Activated T-helper 2 cell treated with anti-CD3 and anti-CD28 coated beads, Interferon-gamma antibody, Interleukin-2, Interleukin-4, amounts not matched to agents 10 μg/mL and 5 μg/mL and 100 μg/mL, durations not matched to agents 14 hours and 24 hours and 36 hours (primary cell): ENCODE measurements around the gene TMEM150B. TPM values are rescaled to one million over a fixed set of nuclear protein-coding genes. Genes with fewer than 3 reads are reported as not detected.

Experiments used
- DNase-seq: peaks from one replicate; pipeline ENCODE4 v3.0.0; 2021; ENCODE audit warnings: low spot score
- H3K27ac Mint-ChIP-seq: one replicate; pipeline ENCODE4 v1.8.0; 2021; ENCODE audit warnings: mixed read lengths
- H3K27me3 Mint-ChIP-seq: one replicate; pipeline ENCODE4 v1.8.0; 2021; ENCODE audit warnings: low read depth, mixed read lengths
- H3K36me3 Mint-ChIP-seq: one replicate; pipeline ENCODE4 v1.8.0; 2021; ENCODE audit warnings: low read depth, mixed read lengths
- H3K4me1 Mint-ChIP-seq: one replicate; pipeline ENCODE4 v1.8.0; 2021; ENCODE audit warnings: low read depth, mixed read lengths
- H3K4me3 Mint-ChIP-seq: one replicate; pipeline ENCODE4 v1.8.0; 2021; ENCODE audit warnings: low read depth, mild to moderate bottlenecking, moderate library complexity, mixed read lengths
- H3K9me3 Mint-ChIP-seq: one replicate; pipeline ENCODE4 v1.8.0; 2021; ENCODE audit warnings: mixed read lengths
- intact Hi-C: fragments of 100-400 bp; cut with micrococcal nuclease; formaldehyde crosslinking; loops from one replicate; pipeline ENCODE4 v1.15.1; 2023
- total RNA-seq: library from RNA; stranded (reverse); gene quantifications from 2 replicates; pipeline ENCODE4 v1.2.3, GENCODE V29; 2022

Gene TMEM150B
- total RNA-seq, 1 donor from 2014 or later, result 0.46 TPM

- Mint-ChIP-seq H3K27ac (no peak within 1 kb of the TSS), H3K4me1 (no peaks in the 10 kb centered on the region), H3K4me3 (no peak within 1 kb of the TSS), H3K9me3 (no peaks in the 10 kb centered on the region), H3K27me3 (peaks cover 7% of the 10 kb centered on the region), H3K36me3 (no peaks in the 10 kb centered on the region)
- no peak for DNase-seq
- intact Hi-C loops, result no loop called here
These were observed 38.0 kb upstream of the TMEM150B start, which contains the start of gene GARIN5B for GRCh38 chr19:55362990-55363716. Gene GARIN5B (minus strand): TSS chr19:55363260. CDS start chr19:55363066, 194 bp downstream.

GRCh38 chr19:55362174-55362989 is 37.2 kb upstream of the TMEM150B start:
- Mint-ChIP-seq H3K27ac (no peak overlapping the region), H3K27me3 (peaks cover 5% of the 10 kb centered on the region), H3K4me1 (no peaks in the 10 kb centered on the region), H3K9me3 (no peaks in the 10 kb centered on the region), H3K36me3 (no peaks in the 10 kb centered on the region), H3K4me3 (no peak overlapping the region)
- no peak for DNase-seq
- intact Hi-C loops, result no loop called here

GRCh38 chr19:55360902-55361301 is 35.8 kb upstream of the TMEM150B start:
- Mint-ChIP-seq H3K4me1 (no peaks in the 10 kb centered on the region), H3K4me3 (no peak overlapping the region), H3K36me3 (no peaks in the 10 kb centered on the region), H3K27me3 (peaks cover 10% of the 10 kb centered on the region), H3K9me3 (no peaks in the 10 kb centered on the region), H3K27ac (no peak overlapping the region)
- intact Hi-C loops, result no loop called here
- DNase-seq, result no peak

- no peaks in the 10 kb centered on the region for H3K36me3 Mint-ChIP-seq
- intact Hi-C loops, result no loop called here
- no peak overlapping the region for H3K27ac Mint-ChIP-seq
- peaks cover 18% of the 10 kb centered on the region for H3K27me3 Mint-ChIP-seq
- H3K9me3 Mint-ChIP-seq, result no peaks in the 10 kb centered on the region
- no peaks in the 10 kb centered on the region for H3K4me1 Mint-ChIP-seq
- no peak for DNase-seq
- no peak overlapping the region for H3K4me3 Mint-ChIP-seq
These were observed 34.1 kb upstream of the TMEM150B start for GRCh38 chr19:55358943-55359908.

DNA sequence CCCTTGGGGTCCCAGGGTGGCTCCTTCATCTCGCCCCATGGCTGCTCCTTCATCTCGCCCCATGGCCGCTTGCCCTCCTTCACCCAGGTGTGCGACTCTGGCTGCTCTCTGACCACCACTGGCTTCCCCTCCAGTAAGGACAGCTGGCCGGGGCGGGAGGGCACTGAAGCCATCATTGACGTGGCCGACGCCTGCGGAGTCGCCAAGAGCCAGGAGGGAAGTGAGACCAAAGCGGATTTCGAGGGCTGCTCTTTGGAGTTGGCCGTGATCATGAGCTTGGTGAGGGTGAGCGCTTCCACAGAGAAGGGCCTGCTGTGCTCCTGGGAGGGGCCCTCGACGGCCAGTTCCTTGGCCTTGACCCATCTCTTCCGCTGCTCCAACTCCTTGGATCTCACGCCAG is 33.4 kb upstream of the TMEM150B start:
- Mint-ChIP-seq H3K27me3 (peaks cover 22% of the 10 kb centered on the region), H3K4me3 (no peak overlapping the region), H3K36me3 (no peaks in the 10 kb centered on the region), H3K27ac (no peak overlapping the region), H3K4me1 (no peaks in the 10 kb centered on the region), H3K9me3 (no peaks in the 10 kb centered on the region)
- intact Hi-C loops, result no loop called here
- DNase-seq, result no peak

GRCh38 chr19:55355213-55355821 is 30.2 kb upstream of the TMEM150B start:
- intact Hi-C loops, result no loop called here
- Mint-ChIP-seq H3K4me1 (no peaks in the 10 kb centered on the region), H3K9me3 (no peaks in the 10 kb centered on the region), H3K27ac (no peak overlapping the region), H3K4me3 (no peak overlapping the region), H3K27me3 (peaks cover 46% of the 10 kb centered on the region), H3K36me3 (no peaks in the 10 kb centered on the region)
- no peak for DNase-seq

GRCh38 chr19:55354698-55355212 is 29.6 kb upstream of the TMEM150B start, which contains the start of gene COX6B2:
Gene COX6B2 (minus strand): TSS chr19:55354719. CDS start chr19:55354521, 198 bp downstream.
- no peaks in the 10 kb centered on the region for H3K36me3 Mint-ChIP-seq
- no peak within 1 kb of the TSS for H3K27ac Mint-ChIP-seq
- peak within 1 kb of the TSS; percentile 64 for H3K4me3 Mint-ChIP-seq
- H3K4me1 Mint-ChIP-seq, result no peaks in the 10 kb centered on the region
- no peak for DNase-seq
- no peaks in the 10 kb centered on the region for H3K9me3 Mint-ChIP-seq
- intact Hi-C loops, result no loop called here
- H3K27me3 Mint-ChIP-seq, result peaks cover 46% of the 10 kb centered on the region

DNA sequence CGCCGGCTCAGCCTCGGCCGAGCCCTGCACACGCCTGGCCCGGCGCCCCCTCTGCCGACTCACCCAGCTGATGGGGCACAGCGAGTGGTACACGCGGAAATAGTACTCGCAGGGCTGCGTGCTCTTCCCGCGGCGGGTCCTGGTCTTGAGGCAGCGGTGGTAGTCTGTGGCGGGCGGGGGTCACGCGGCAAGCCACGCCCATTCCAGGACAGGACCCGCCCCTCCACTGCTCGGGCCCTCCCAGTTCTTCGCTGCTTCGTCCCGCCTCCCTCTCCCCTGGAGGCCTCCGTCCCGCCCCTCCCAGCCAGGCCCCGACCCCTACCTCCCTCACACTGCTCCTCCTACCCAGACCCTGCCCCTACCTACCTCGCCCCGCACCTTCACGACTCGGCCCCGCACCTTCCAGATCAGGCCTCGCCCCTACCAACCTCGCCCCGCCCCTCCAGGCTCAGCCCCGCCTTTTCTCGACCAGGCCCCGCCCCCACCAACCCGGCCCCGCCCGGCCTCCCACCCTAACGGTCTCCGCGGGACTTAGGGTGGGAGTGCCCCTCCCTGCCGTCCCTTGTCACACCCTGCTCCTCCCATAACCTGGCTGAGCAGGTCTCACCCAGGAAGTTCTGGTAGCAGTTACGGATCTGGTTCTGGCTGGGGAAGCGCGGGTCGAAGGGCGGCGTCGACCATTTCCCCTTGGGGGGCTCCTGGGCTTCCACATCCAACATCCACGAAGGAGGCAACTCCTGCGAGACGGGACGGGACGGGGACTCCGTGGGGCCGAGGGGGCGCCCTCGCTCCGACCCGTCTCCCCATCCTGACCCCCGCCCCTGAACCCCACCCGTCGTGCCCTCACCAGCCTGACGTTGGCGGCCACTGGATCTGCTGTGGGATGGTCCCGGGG is 28.9 kb upstream of the TMEM150B start:
- H3K27me3 Mint-ChIP-seq, result peaks cover 46% of the 10 kb centered on the region
- DNase-seq, result peak; percentile 31
- intact Hi-C loops, result no loop called here
- no peak overlapping the region for H3K27ac Mint-ChIP-seq
- no peaks in the 10 kb centered on the region for H3K4me1 Mint-ChIP-seq
- H3K36me3 Mint-ChIP-seq, result no peaks in the 10 kb centered on the region
- peak overlapping the region; percentile 64 for H3K4me3 Mint-ChIP-seq
- H3K9me3 Mint-ChIP-seq, result no peaks in the 10 kb centered on the region

DNA sequence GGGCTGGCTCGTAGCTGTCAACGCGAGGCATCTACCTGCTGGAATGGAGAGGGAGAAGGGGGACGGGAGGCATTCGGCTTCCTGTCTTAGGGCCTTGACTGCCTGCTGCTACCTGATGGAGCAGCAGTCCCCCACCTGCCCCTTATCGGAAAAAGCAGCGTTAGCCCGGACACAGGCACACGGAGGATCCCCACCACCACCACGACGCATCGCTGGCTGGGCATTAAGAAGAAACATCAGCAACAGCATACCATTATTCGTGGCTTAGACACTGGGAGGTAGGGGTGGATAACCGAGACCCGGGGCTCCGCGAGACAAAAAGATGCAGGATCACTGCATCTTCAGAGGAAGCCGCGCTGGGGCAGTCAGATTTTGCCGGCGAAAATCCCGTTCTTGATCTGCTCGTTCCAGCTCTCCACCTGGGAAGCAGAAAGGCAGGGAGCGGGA is 28.2 kb upstream of the TMEM150B start:
- intact Hi-C loops, result no loop called here

DNA sequence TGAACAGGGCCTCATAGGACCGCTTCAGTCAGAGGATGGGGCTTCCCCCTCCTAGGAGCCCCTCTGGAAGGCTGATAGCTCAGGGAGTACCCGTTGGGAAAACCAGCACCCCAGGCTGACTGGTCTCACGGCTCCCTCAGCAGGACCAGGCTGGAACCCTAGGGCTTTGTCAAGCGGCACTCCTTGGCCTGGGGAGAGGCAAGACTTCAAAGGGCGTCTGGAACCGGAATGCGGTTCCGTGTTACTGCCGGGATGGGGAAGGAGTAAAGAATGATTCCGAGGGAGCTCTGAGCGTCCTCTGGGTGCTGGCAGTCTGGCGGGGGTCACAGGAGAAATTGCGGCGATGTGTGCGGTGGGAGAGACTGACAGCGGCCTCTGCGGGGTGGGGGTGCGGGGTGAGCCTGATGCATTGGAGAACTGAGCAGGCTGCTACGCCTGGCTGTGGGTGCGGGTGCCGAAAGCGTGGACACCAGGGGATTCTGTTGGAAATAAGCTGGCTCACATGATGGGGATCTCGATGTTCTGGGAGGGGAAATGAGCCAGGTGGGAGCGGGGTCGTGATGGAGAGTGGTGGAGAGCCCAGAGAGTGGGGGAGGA is 27.5 kb upstream of the TMEM150B start:
- Mint-ChIP-seq H3K27ac (no peak overlapping the region), H3K27me3 (peaks cover 46% of the 10 kb centered on the region), H3K4me1 (no peaks in the 10 kb centered on the region), H3K9me3 (no peaks in the 10 kb centered on the region), H3K4me3 (peak overlapping the region; percentile 15), H3K36me3 (peaks cover 3% of the 10 kb centered on the region)
- intact Hi-C loops, result no loop called here
- no peak for DNase-seq

More for the DNA sequence above, 28.2 kb upstream of the TMEM150B start:
- Mint-ChIP-seq H3K36me3 (no peaks in the 10 kb centered on the region), H3K9me3 (no peaks in the 10 kb centered on the region), H3K27me3 (peaks cover 46% of the 10 kb centered on the region), H3K4me3 (peak overlapping the region; percentile 64), H3K4me1 (no peaks in the 10 kb centered on the region), H3K27ac (no peak overlapping the region)
- no peak for DNase-seq

DNA sequence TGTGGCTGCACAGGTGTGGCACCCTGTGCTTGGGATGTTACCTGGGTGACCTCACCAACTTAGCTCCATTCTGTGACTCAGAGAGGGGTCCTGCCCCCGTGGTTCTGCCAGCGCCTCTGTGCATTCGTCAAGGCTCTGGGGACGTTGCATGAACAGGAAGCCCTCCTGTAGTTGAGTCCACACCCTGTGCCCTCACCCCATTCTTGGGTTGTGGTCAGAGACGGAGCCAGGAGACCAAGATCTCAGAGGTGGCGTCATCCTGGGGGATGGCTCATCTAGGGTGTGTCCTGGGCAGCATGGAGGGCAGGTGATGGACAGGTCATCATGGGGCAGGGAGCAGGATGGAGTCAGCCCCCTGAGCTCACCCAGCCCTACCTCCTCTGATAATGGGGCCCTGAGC is 26.9 kb upstream of the TMEM150B start:
- Mint-ChIP-seq H3K27ac (no peak overlapping the region), H3K36me3 (peaks cover 3% of the 10 kb centered on the region), H3K9me3 (no peaks in the 10 kb centered on the region), H3K4me3 (no peak overlapping the region), H3K4me1 (no peaks in the 10 kb centered on the region), H3K27me3 (peaks cover 41% of the 10 kb centered on the region)
- intact Hi-C loops, result no loop called here
- no peak for DNase-seq
